ENCODE measurements around the gene MPIG6B. TPM values are rescaled to one million over a fixed set of nuclear protein-coding genes. Genes with fewer than 3 reads are reported as not detected.

The MPIG6B gene
- total RNA-seq, 2 experiments from 2014 or later, result not detected

GRCh38 chr6:31775633-31776484 lies 52.7 kb downstream of the MPIG6B start:
- intact Hi-C loops (cut with micrococcal nuclease; ENCODE audit: unreplicated experiment), result no loop called here
- POLR2A ChIA-PET, result no interaction called here

More at GRCh38 chr6:31775633-31776484, 52.7 kb downstream of the MPIG6B start:
- no peaks in the 10 kb centered on the region for H3K79me2 ChIP-seq (ENCODE audit: insufficient read depth, low read depth, low read length)
- H3K27ac ChIP-seq (ENCODE audit: low read depth, low read length, poor library complexity, severe bottlenecking), result no peak overlapping the region
- H3K4me3 ChIP-seq (ENCODE audit: low read depth, low read length, poor library complexity, severe bottlenecking), result no peak overlapping the region
- peaks cover 33% of the 10 kb centered on the region for H3K36me3 ChIP-seq (ENCODE audit: insufficient read depth, low read length)
- no peak overlapping the region for H2AFZ ChIP-seq (ENCODE audit: low read length)
- H4K20me1 ChIP-seq (ENCODE audit: insufficient read depth, low read length), result no peaks in the 10 kb centered on the region; the same call in 1 of the 2 replicates
- no peak for DNase-seq (ENCODE audit: low spot score)
- CTCF ChIA-PET (ENCODE audit: unreplicated experiment), result no interaction called here
- no peaks in the 10 kb centered on the region for H3K9me3 ChIP-seq (ENCODE audit: low read length)
- no TSS peak for BruUV-seq (replicated peaks)
- no peak for TF ChIP-seq CTCF (conservative IDR thresholded peaks at IDR 0.05; ENCODE audit: low read length)
- TF ChIP-seq EZH2phosphoT487 (IDR thresholded peaks at IDR 0.05; ENCODE audit: borderline replicate concordance, low read depth, low read length), result no peak
- no peaks in the 10 kb centered on the region for H3K9me2 ChIP-seq (ENCODE audit: insufficient read depth, low read length)
- H3K4me2 ChIP-seq (ENCODE audit: low read length), result no peak overlapping the region
- H3K4me1 ChIP-seq (ENCODE audit: insufficient read depth, low read length, poor library complexity, severe bottlenecking), result no peaks in the 10 kb centered on the region

Small RNA genes lying within 50 kb of the gene (microRNA-seq; reads per million reads assigned to microRNA genes)
- gene MIR4646 (ENCODE audit: borderline replicate concordance), result 7.6 reads per million, percentile 5 among the genes with 10 or more reads in this experiment

Small RNA genes lying within 50 kb of the gene (small RNA-seq; reads per million reads assigned to genes)
- not detected for gene LY6G6D
- not detected for gene MIR4646
- gene MSH5-SAPCD1, result not detected
- gene RNU6-850P, result not detected
- not detected for gene SAPCD1

Other genes with a start within 250 kb of the MPIG6B start
Only the 30 nearest of the 42 such genes appear.
- 0.98 and 1.1 TPM in 2 replicates for gene LTA, start 151.1 kb upstream of the MPIG6B start, total RNA-seq (2014; rRNA removed; shearing (Covaris generic))
- gene LTA, start 151.1 kb upstream of the MPIG6B start, total RNA-seq (2022), result 4.1 and 4.3 TPM in 2 replicates
- 1.7 and 3.5 TPM in 2 replicates for gene TNF, start 147.8 kb upstream of the MPIG6B start, total RNA-seq (2014; rRNA removed; shearing (Covaris generic))
- gene TNF, start 147.8 kb upstream of the MPIG6B start, total RNA-seq (2022), result 2.5 TPM in 2 replicates
- gene LTB, start 140.9 kb upstream of the MPIG6B start, total RNA-seq (2014; rRNA removed; shearing (Covaris generic)), result 36.5 and 46.8 TPM in 2 replicates
- 36.9 and 39.2 TPM in 2 replicates for gene LTB, start 140.9 kb upstream of the MPIG6B start, total RNA-seq (2022)
- 1.2 and 3.0 TPM in 2 replicates for gene LST1, start 137.1 kb upstream of the MPIG6B start, total RNA-seq (2014; rRNA removed; shearing (Covaris generic))
- gene LST1, start 137.1 kb upstream of the MPIG6B start, total RNA-seq (2022), result 4.2 and 4.9 TPM in 2 replicates
- 1.6 TPM in 1 of 2 replicates, not detected in the other for gene NCR3, start 130.4 kb upstream of the MPIG6B start, total RNA-seq (2014; rRNA removed; shearing (Covaris generic))
- 0.74 and 2.0 TPM in 2 replicates for gene NCR3, start 130.4 kb upstream of the MPIG6B start, total RNA-seq (2022)
- 15.3 and 22.0 TPM in 2 replicates for gene AIF1, start 108.1 kb upstream of the MPIG6B start, total RNA-seq (2014; rRNA removed; shearing (Covaris generic))
- gene AIF1, start 108.1 kb upstream of the MPIG6B start, total RNA-seq (2022), result 16.3 and 17.2 TPM in 2 replicates
- gene PRRC2A, start 102.7 kb upstream of the MPIG6B start, total RNA-seq (2014; rRNA removed; shearing (Covaris generic)), result 113 and 156 TPM in 2 replicates
- gene PRRC2A, start 102.7 kb upstream of the MPIG6B start, total RNA-seq (2022), result 355 and 379 TPM in 2 replicates
- gene BAG6, start 70.7 kb upstream of the MPIG6B start, total RNA-seq (2014; rRNA removed; shearing (Covaris generic)), result 191 and 233 TPM in 2 replicates
- 320 and 323 TPM in 2 replicates for gene BAG6, start 70.7 kb upstream of the MPIG6B start, total RNA-seq (2022)
- gene APOM, start 67.5 kb upstream of the MPIG6B start, total RNA-seq (2014; rRNA removed; shearing (Covaris generic)), result 0.13 and 1.5 TPM in 2 replicates
- gene APOM, start 67.5 kb upstream of the MPIG6B start, total RNA-seq (2022), result 2.1 and 3.6 TPM in 2 replicates
- 17.5 and 18.5 TPM in 2 replicates for gene C6orf47, start 62.6 kb upstream of the MPIG6B start, total RNA-seq (2014; rRNA removed; shearing (Covaris generic))
- gene C6orf47, start 62.6 kb upstream of the MPIG6B start, total RNA-seq (2022), result 16.7 and 17.4 TPM in 2 replicates
- 34.3 and 50.9 TPM in 2 replicates for gene GPANK1, start 58.4 kb upstream of the MPIG6B start, total RNA-seq (2014; rRNA removed; shearing (Covaris generic))
- gene GPANK1, start 58.4 kb upstream of the MPIG6B start, total RNA-seq (2022), result 38.8 and 40.7 TPM in 2 replicates
- 207 and 230 TPM in 2 replicates for gene CSNK2B, start 57.3 kb upstream of the MPIG6B start, total RNA-seq (2014; rRNA removed; shearing (Covaris generic))
- 245 and 254 TPM in 2 replicates for gene CSNK2B, start 57.3 kb upstream of the MPIG6B start, total RNA-seq (2022)
- gene LY6G5B, start 53.4 kb upstream of the MPIG6B start, total RNA-seq (2014; rRNA removed; shearing (Covaris generic)), result 12.3 and 15.9 TPM in 2 replicates
- gene LY6G5B, start 53.4 kb upstream of the MPIG6B start, total RNA-seq (2022), result 28.7 and 32.0 TPM in 2 replicates
- gene LY6G5C, start 42.3 kb upstream of the MPIG6B start, total RNA-seq (2014; rRNA removed; shearing (Covaris generic)), result 1.6 and 1.8 TPM in 2 replicates
- gene LY6G5C, start 42.3 kb upstream of the MPIG6B start, total RNA-seq (2022), result 2.5 and 3.5 TPM in 2 replicates
- gene ABHD16A, start 20.0 kb upstream of the MPIG6B start, total RNA-seq (2014; rRNA removed; shearing (Covaris generic)), result 28.6 and 34.8 TPM in 2 replicates
- gene ABHD16A, start 20.0 kb upstream of the MPIG6B start, total RNA-seq (2022), result 32.7 and 35.2 TPM in 2 replicates
- gene LY6G6F, start 16.5 kb upstream of the MPIG6B start, total RNA-seq (2014; rRNA removed; shearing (Covaris generic)), result not detected in 2 replicates
- gene LY6G6F, start 16.5 kb upstream of the MPIG6B start, total RNA-seq (2022), result not detected in 2 replicates
- gene LY6G6D, start 8.0 kb upstream of the MPIG6B start, total RNA-seq (2014; rRNA removed; shearing (Covaris generic)), result not detected in 2 replicates
- not detected in 2 replicates for gene LY6G6D, start 8.0 kb upstream of the MPIG6B start, total RNA-seq (2022)
- gene LY6G6C, start 1.6 kb upstream of the MPIG6B start, total RNA-seq (2014; rRNA removed; shearing (Covaris generic)), result not detected in 2 replicates
- gene LY6G6C, start 1.6 kb upstream of the MPIG6B start, total RNA-seq (2022), result not detected in 2 replicates
- 14.0 and 20.6 TPM in 2 replicates for gene DDAH2, start 5.9 kb downstream of the MPIG6B start, total RNA-seq (2014; rRNA removed; shearing (Covaris generic))
- gene DDAH2, start 5.9 kb downstream of the MPIG6B start, total RNA-seq (2022), result 20.4 and 26.4 TPM in 2 replicates
- 376 and 413 TPM in 2 replicates for gene CLIC1, start 13.2 kb downstream of the MPIG6B start, total RNA-seq (2014; rRNA removed; shearing (Covaris generic))
- 314 and 318 TPM in 2 replicates for gene CLIC1, start 13.2 kb downstream of the MPIG6B start, total RNA-seq (2022)
- 104 and 108 TPM in 2 replicates for gene MSH5, start 16.6 kb downstream of the MPIG6B start, total RNA-seq (2014; rRNA removed; shearing (Covaris generic))
- 218 and 258 TPM in 2 replicates for gene MSH5, start 16.6 kb downstream of the MPIG6B start, total RNA-seq (2022)
- gene SAPCD1, start 39.3 kb downstream of the MPIG6B start, total RNA-seq (2014; rRNA removed; shearing (Covaris generic)), result 31.3 and 47.1 TPM in 2 replicates
- gene SAPCD1, start 39.3 kb downstream of the MPIG6B start, total RNA-seq (2022), result 53.5 and 66.8 TPM in 2 replicates
- 2.1 and 2.2 TPM in 2 replicates for gene VWA7, start 54.0 kb downstream of the MPIG6B start, total RNA-seq (2014; rRNA removed; shearing (Covaris generic))
- 3.7 and 6.5 TPM in 2 replicates for gene VWA7, start 54.0 kb downstream of the MPIG6B start, total RNA-seq (2022)
- gene VARS1, start 72.4 kb downstream of the MPIG6B start, total RNA-seq (2014; rRNA removed; shearing (Covaris generic)), result 47.0 and 51.2 TPM in 2 replicates
- gene VARS1, start 72.4 kb downstream of the MPIG6B start, total RNA-seq (2022), result 118 and 137 TPM in 2 replicates
- 65.2 and 78.4 TPM in 2 replicates for gene LSM2, start 83.6 kb downstream of the MPIG6B start, total RNA-seq (2014; rRNA removed; shearing (Covaris generic))
- gene LSM2, start 83.6 kb downstream of the MPIG6B start, total RNA-seq (2022), result 78.0 and 82.6 TPM in 2 replicates
- gene HSPA1L, start 91.9 kb downstream of the MPIG6B start, total RNA-seq (2014; rRNA removed; shearing (Covaris generic)), result 0.19 TPM in 1 of 2 replicates, not detected in the other
- gene HSPA1L, start 91.9 kb downstream of the MPIG6B start, total RNA-seq (2022), result 0.15 and 0.49 TPM in 2 replicates
- gene HSPA1A, start 92.2 kb downstream of the MPIG6B start, total RNA-seq (2014; rRNA removed; shearing (Covaris generic)), result 0.22 and 0.41 TPM in 2 replicates
- 0.81 and 2.2 TPM in 2 replicates for gene HSPA1A, start 92.2 kb downstream of the MPIG6B start, total RNA-seq (2022)
- 160 and 177 TPM in 2 replicates for gene HSPA1B, start 104.4 kb downstream of the MPIG6B start, total RNA-seq (2014; rRNA removed; shearing (Covaris generic))
- gene HSPA1B, start 104.4 kb downstream of the MPIG6B start, total RNA-seq (2022), result 40.1 and 60.9 TPM in 2 replicates
- 5.5 and 7.0 TPM in 2 replicates for gene NEU1, start 139.4 kb downstream of the MPIG6B start, total RNA-seq (2014; rRNA removed; shearing (Covaris generic))
- 10.6 and 13.4 TPM in 2 replicates for gene NEU1, start 139.4 kb downstream of the MPIG6B start, total RNA-seq (2022)
- not detected in 2 replicates for gene SLC44A4, start 155.6 kb downstream of the MPIG6B start, total RNA-seq (2014; rRNA removed; shearing (Covaris generic))
- gene SLC44A4, start 155.6 kb downstream of the MPIG6B start, total RNA-seq (2022), result not detected in 2 replicates